ENCODE measurements around the gene DUSP6. TPM values are rescaled to one million over a fixed set of nuclear protein-coding genes. Genes with fewer than 3 reads are reported as not detected.

DUSP6 gene
- total and polyA plus RNA-seq, 2 of the 13 experiments (the other 11 are each of a cell fraction or from before 2014, with no cell fraction given) = 40.9 to 161 TPM

GRCh38 chr12:89351489-89352241, 636 bp downstream of the DUSP6 start (continued):
- TF ChIP-seq CC2D1A (CRISPR knock-in tag; IDR thresholded peaks at IDR 0.05) (0 out of 2 replicates have a peak, but pooled peaks have one; percentile 77), ZZZ3 (CRISPR knock-in tag; IDR thresholded peaks at IDR 0.05; ENCODE audit: borderline replicate concordance) (peak; percentile 49; the same call in 1 of the 2 replicates), SAFB2 (CRISPR knock-in tag; IDR thresholded peaks at IDR 0.05; ENCODE audit: borderline replicate concordance, low read depth) (0 out of 2 replicates have a peak, but pooled peaks have one; percentile 89), KAT2B (IDR thresholded peaks at IDR 0.05; ENCODE audit: borderline replicate concordance, low read depth, low read length) (no peak), ELF4 (CRISPR knock-in tag; IDR thresholded peaks at IDR 0.05; ENCODE audit: borderline replicate concordance) (no peak), ZMAT3 (CRISPR knock-in tag; conservative IDR thresholded peaks at IDR 0.05) (peak; percentile 71; the same call in 1 of the 2 replicates), PREB (CRISPR knock-in tag; IDR thresholded peaks at IDR 0.05) (no peak), ARID3A (IDR thresholded peaks at IDR 0.05; ENCODE audit: low read depth, low read length) (no peak), JDP2 (CRISPR knock-in tag; IDR thresholded peaks at IDR 0.05; ENCODE audit: borderline replicate concordance) (no peak), ZSCAN21 (CRISPR knock-in tag; IDR thresholded peaks at IDR 0.05; ENCODE audit: borderline replicate concordance) (peak; percentile 86), ZSCAN20 (CRISPR knock-in tag; IDR thresholded peaks at IDR 0.05; ENCODE audit: borderline replicate concordance) (peak; percentile 72; the same call in 1 of the 2 replicates), ZNF512B (CRISPR knock-in tag; IDR thresholded peaks at IDR 0.05; ENCODE audit: borderline replicate concordance) (peak; percentile 67; the same call in 1 of the 2 replicates), PRDM10 (CRISPR knock-in tag; IDR thresholded peaks at IDR 0.05; ENCODE audit: low read depth) (no peak), TAF1 (CRISPR knock-in tag; IDR thresholded peaks at IDR 0.05) (peak; percentile 67), POLR2A (IDR thresholded peaks at IDR 0.05; ENCODE audit: insufficient read depth in 1 of 2, low read depth in 2 of 2, low read length in 2 of 2) (no peak), ATF7-NPFF (CRISPR knock-in tag; IDR thresholded peaks at IDR 0.05; ENCODE audit: low read depth) (peak; percentile 69), ZNF136 (CRISPR knock-in tag; IDR thresholded peaks at IDR 0.05; ENCODE audit: low read depth) (no peak), TFDP2 (CRISPR knock-in tag; IDR thresholded peaks at IDR 0.05) (no peak)
